GM21717 (cell line): ENCODE data around the gene TUT7.

Experiments used
- ATAC-seq: cut with Tn5 transposase; IDR thresholded peaks from one replicate; pipeline ENCODE4 v1.9.1; 2021; ENCODE audit warnings: mild to moderate bottlenecking, moderate library complexity; ENCODE audit not compliant: unreplicated experiment

The TUT7 gene

DNA sequence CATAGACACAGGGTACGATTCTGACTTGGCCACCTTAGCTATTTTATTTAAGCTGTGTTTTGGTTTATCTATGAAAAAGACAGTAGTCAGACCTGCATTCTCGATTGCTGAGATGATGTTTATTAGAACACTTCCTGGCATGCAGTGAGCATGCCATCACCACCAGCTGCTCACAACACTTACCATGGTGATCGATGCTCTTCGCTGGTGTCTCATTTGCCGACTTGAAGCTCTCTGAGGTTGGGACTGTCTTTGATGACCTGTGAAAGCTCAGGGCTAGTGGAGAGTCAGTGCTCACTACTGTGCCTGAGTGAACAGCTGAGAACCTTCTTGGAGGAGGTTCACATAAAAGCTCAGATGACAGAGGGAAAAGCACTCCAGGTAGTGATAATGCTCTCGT lies 90.3 kb downstream of the TUT7 start:
- ATAC-seq: no peak

DNA sequence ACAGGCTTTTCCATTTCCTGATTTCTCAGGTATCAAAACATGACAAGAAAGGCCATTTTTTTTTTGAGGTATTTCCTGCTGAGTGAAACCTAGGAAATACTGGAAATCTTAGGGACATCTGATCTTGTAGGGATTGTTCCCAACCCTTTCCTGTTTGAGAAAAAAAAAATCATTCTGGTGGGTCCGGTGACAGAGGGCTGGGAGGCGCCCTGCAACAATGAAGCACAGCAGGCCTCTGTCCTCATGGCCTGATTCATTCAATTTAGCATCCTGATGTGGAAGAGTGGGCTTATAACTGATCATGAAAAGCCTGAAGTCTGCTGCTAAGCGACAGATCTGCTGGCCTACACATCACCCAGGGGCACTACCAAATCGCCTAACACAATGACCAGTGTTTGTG lies 91.7 kb downstream of the TUT7 start:
- no peak for ATAC-seq

DNA sequence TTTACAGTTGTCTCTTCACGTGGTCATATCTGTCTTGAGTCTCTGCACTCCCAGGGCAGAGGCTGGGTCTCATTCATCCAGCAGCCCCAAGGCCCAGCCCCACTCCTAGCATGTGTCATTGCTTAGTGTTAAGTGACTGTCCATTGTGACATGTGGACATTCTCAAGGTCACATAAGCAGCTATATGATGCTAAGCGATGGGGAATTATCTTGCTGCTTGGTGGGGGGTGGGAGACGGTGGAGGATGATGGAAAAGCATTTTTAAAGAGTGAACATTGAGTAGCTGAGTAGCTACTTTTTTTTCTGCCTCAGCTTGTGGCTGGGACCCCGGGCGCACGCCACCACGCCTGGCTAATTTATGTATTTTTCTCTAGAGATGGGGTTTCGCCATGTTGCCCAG lies 94.7 kb downstream of the TUT7 start, which contains the start of gene C9orf153:
Gene C9orf153, minus strand, starts transcription at position 101 of the 400 bp plus-strand sequence. CDS start 30,054 bp downstream, outside the sequence.
- ATAC-seq: no peak

DNA sequence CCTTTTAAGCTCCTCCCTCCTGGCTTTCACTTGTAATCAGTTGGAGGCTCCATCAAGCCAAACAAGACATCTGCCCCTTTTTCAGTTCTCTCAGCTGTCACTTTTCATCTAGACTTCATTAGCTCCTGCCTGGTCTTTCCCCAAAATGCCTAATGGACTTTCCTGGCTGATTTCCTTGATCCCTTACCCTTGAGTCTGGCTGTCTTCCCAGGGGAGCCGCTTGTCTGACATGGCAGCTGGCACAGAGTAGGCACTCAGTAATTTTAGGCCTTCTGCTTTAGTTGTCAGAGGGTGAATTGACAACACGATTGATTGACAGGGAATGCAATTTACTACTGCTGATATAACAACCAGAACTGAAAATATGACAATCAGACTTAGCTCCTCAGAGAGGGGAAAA lies 96.8 kb downstream of the TUT7 start:
- ATAC-seq: no peak

DNA sequence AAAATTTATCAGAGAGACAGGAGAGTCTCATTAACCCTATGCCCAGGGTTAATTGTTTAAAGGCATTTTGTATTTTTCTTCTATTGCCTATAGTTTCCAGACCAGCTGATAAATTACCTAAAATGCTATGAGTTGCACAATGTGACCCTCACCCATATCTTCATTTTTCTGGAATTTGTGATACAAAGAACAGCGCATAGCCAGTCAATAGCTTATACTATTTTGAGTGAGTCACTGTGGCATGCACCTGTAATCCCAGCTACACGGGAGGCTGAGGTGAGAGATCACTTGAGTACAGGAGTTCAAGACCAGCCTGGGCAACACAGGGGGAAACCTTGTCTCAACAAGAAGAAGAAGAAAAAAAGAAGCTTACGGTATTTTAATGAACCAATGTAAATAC lies 97.6 kb downstream of the TUT7 start:
- no peak for ATAC-seq

DNA sequence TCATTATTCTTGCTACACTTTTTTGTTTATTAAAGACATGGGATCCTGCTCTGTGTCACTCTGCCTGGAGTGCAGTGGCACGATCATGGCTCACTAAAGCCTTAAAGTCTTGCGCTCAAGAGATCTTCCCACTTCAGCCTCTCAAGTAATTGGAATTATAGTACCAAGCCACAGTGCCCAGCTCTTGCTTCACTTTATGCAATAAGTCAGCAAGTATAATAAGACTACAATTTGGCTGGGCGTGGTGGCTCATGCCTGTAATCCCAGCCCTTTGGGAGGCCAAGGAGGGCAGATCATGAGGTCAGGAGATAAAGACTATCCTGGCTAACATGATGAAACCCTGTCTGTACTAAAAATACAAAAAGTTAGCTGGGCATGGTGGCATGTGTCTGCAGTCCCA lies 100.6 kb downstream of the TUT7 start:
- ATAC-seq: no peak

DNA sequence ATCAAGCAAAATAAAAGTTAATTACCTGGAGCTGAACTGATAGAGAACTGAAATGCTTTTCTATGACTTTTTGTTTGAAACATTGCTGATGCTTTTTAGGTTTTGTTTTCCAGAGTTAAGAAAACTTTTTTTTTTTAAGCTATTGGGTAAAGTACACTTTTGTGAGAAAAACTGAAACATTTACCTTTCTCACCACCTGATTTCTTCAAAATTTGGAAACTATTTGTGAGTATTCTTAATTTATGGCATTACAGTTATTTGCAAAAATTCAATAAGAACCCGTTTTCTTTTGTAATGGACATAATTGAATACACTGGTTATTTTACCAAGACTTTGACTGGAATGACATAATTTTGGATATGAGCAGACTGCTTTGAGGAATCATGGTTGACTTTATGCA lies 101.3 kb downstream of the TUT7 start:
- ATAC-seq: no peak

DNA sequence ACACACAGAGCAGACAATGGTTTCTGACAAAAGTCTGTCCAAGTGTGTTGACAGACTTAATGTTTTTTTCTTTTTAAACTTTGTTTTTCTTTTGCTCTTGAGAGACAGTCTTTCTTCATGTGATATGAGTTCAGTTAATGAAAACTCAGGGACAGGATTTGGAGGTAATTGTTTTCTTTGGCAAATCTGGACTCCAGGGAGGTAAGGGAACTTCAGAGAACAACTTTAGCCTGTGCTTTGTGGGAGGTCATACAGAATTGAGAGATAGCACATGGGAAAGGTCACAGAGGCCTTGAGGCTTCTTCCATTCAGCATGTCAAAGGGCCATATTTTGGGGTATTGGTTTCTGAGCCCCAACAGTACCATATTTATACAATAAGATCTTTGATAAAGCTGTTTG lies 104.1 kb downstream of the TUT7 start:
- ATAC-seq: no peak

DNA sequence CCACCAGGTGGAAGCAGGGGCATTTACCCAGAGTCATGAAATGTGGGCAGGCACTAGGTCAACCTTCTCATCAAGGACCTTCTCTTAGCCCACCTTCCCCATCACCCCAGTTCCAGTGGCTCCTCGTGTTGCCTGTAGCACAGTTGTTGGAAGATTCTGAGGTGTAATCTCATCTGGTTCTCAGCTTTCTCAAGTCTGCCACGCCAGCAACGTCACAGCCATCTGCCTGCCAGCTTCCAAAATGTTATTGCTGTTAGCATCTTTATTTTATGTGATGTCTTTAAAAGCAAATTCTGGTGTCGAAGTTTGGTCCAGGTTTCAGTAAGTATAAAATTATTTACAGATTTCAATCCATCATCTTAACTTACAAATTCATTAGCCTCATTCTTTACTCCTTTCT lies 105.5 kb downstream of the TUT7 start:
- ATAC-seq: no peak

DNA sequence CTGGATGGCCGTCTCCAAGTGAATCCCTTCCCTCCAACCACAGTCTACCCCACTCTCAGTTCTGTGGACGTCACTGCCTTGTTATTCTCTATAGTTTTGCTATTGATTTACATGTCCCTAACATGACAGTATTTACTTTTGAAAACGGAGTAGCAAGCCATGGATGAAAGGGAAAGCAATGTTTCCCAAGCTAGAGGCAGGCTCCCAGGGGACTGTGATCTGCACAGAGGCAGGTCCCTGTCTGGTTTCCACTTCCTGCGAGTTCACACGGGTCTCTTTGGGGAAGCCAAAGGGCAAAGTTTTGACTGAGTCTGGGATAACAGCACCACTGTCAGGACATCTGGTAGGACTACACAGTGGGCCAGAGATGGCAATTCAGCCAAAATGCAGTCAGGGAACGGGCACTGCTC lies 107.5 kb downstream of the TUT7 start:
- peak; percentile 66 for ATAC-seq

DNA sequence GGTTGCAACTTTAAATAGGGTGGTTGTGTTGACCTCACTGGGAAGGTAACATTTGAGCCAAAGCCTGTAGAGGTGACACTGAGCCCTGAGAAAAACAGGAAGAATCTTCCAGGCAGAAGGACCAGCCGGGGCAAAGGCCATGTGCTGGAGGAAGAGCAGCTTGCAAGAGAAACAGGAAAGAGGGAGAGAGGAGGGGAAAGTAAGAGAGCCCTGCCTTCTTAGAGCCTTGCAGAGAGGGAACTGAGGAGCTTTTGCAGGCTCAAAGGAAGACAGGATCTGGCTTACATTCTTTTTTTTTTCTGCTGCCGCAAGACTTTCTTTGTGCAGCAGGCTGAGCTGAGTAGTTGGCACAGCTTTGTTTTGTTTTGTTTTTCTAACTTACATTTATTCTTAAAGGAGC lies 112.1 kb downstream of the TUT7 start:
- no peak for ATAC-seq

DNA sequence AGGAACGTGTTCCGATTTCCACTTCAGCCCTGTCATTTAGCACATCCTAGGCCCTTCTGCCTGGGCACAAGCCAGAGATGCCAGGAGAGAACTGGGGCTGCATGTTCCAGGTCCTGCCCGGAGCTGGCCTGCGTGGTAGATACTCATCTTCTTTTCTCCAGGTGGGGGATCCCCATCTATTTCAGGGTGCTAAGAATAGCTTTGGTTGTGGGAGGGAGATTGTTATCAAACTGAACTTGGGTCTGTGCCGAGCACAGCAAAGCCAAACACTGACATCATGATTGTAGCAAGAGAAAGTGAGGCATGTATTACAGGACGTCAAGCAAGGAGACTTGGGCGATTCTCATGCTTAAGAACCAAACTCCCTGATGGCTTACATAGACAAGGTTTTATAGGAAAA lies 113.0 kb downstream of the TUT7 start:
- no peak for ATAC-seq

DNA sequence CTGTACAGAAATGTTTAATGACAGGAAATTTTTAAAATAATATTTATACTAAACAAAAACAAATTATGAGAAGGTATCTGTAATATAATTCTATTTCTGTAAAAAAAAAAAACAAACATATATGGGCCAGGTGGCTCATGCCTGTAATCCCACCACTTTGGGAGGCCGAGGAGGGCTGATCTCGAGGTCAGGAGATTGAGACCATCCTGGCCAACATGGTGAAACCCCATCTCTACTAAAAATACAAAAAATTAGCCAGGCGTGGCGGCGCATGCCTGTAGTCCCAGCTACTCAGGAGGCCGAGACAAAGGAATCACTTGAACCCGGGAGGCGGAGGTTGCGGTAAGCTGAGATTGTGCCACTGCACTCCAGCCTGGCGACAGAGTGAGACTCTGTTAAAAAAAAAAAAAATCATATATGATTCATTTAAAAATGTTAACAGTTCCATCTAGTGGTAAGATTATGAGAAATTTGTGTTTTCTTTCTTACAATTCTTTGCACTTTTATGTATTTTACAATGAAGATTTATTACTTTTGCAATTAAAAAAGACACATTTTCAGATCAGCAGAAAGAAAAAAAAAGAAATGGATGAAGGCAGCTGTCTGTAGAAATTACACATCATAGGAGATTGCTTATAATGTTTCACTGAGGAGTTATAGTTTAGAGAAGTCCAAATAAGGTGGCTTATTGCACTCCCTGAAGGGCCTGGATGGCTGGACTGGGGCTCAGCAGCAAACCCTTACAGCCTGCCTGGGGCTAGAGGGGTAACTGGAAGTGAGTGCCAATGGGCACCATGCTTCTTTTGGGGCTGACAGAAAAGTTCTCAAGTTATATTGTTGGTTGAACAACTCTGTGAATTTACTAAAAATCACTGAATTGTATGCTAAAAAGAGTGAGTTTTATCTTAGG lies 115.1 kb downstream of the TUT7 start:
- no peak for ATAC-seq
